ENCODE results near the gene FGFBP1.

FGFBP1 gene

DNA sequence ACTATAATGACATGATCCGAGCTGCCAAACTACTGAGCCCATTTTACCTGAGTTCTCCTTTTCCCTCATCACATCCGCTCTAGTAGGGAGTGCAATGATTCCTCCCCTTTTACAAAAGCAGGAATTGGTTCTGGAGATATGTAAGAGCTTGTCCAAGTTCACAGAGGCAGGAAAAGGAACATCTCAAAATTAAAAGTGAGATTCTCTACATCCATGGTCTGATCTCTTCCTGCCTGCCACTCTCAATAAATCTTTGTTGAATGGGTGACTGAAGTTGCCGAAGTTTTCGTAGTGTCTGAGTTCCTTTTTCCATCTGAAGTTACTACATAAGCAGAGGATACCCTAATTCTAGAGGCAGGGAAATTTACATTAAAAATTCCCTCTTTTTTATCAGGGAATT lies at the start of gene FGFBP1:
TSS of gene FGFBP1 (minus strand) at position 101 of the 400 bp plus-strand sequence. CDS start 2,108 bp downstream, outside the sequence.
- no peak for DNase-seq

DNA sequence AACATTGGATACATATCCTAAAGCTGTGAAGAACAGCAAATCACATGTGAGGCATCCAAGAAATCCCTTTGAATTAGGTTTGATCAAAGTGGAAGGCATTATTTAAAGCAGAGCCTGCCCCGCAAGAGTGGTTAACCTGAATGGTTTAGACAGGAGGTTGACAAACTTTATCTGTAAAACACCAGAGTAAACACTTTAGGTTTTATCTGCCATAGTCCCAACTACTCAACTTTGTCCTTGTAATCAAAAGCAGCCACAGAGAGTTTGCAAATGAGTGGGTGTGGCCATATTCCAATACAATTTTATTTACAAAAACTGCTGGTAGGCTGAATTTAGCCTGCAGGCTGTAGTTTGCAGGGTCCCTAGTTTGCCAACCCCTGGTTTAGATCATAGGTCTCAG lies 49.7 kb upstream of the FGFBP1 start:
- no peak for DNase-seq

DNA sequence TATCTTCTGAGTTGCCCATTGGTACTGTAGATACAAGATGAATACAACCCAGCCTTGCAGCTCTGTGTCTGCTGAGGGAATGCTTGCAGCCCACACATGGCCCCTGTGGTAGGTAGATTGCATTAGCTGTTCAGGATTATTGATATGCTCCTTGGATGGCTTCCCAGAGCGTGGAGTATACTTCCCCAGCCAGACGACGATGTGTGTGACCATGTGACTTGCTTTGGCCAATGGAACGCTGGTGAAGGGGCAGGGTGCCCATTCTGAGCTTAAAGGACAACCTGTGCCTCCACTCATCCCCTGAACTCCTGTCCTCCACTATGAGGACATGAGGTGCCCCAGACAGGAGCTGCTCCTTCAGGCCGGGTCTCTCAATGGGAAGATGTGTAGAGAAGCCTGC lies 48.4 kb upstream of the FGFBP1 start:
- no peak for DNase-seq

DNA sequence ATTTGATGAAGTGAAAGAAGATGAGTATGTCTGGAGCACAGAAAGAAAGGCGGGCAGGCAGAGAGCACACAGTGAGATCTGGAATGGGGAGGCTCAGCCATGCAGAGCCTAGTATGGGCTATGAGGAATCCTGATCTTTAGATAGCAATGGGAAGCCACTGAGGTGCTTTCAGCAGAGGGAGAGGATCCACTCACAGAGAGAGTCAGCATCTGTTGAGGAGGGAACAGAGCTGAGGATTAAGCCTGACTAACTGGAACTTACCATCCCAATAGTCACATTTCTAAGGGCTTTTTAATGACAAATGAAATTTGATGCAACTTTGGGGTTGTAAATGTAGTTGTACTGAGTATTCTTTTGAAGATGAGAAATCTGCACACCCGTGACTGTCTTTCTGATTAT lies 45.1 kb upstream of the FGFBP1 start:
- DNase-seq: no peak

DNA sequence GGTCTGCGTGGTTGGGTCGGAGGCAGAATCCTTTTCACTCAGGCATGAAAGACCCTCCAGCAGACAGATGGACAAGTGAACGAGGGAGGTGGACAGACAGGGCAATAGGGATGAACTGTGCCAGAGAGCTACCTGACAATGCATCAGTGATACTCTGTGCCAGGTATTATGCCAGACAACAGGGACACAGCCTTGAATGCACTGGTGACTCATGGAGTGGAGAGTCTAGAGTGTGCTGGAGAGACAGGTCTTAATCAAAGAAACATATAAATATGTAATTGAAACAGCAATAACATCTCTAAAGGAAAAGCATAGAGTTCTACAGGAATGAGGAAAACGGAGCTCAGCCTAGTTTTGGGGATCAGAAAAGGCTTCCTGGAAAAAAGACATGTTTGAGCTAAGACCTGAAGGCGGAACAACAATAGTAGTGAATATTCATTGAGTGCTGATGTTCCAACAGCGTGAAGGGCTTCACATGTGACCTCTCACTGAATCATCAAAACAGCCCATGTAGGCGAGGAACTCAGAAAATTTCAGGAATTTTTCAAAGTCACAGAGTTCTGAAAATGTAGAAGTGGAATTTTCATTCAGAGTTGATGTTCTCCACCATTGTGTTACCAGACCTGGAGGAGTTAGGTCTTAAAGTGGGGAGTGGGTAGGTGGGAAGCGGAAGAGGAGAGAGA lies 44.4 kb upstream of the FGFBP1 start:
- DNase-seq: no peak

DNA sequence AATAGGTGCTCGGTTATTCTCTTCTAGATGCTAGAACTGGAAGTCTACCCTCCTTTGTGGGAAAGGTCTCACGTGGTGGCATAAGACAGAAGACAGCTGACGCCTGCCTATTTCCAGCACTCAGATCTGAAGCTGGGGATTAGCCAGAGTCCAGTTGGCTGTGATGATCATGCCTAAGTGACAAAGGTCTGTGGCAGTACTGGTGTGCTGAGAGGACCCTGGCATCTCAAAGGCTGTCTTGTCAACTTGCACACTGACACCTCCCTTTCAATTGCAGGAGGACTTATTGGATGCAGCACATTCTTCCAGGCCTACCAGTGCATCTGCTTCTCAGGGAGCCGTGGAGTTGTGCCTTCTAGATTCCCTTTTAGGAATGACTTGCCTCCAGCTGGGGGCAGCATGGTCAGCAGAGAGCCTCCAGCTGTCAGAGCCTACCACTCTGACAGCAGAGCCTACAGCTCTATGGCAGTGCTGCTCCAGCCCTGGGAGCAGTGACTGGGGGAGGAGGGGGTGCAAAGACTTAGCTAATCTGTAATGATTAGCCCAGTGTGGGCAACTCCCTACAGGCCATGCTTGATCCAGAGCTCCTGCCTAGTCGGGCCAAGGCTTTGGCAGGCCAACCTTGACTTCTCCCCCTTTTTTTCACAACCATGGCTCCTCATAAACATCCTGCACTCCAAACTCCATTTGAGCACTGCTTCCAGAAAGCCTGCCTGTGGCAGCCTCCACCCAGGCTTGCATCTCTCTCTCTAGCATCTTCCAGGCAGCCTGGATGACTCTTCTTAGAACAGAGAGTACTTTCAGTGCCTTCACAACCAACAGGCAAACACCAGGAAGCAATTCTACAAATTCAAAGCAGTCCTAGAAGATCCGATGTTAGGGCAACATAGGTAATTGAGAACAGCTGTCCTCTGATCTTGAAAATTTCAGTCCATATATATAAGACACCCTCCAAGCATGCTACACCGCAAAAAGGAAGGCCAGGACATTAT lies 38.2 kb upstream of the FGFBP1 start:
- no peak for DNase-seq

DNA sequence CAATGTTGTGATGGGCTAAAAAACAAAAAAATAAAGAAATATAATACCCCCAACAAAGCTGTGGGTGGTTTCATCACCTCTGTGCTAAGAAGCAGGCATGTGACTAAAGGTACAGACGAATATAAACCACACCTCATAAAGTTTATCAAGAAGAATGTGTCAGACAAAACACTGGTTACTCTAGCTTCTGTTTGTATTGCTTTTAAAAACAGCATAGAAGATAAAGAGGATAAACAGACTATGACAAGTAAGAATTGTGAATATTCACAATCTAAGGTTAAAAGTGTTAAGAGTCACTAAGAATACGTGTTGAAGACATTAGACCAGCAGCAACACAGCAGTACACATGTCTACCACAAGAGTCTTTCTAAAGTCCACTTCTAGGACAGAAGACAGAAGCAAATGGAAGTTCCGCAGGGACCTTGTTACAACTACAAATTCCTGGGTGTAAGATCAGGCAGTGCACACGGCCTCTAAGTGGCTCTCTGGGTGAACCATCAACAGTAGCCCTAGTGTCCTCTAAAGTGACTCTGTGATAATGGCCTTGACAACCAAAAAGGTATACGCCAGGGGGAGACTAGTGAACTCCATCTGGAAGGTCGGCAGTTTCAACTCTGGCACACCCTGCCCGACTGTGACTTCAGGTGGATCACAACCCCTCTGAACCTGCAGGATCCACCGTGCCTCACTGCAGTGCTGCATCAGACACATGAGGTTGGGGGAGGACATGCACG lies 32.7 kb upstream of the FGFBP1 start:
- DNase-seq: no peak

DNA sequence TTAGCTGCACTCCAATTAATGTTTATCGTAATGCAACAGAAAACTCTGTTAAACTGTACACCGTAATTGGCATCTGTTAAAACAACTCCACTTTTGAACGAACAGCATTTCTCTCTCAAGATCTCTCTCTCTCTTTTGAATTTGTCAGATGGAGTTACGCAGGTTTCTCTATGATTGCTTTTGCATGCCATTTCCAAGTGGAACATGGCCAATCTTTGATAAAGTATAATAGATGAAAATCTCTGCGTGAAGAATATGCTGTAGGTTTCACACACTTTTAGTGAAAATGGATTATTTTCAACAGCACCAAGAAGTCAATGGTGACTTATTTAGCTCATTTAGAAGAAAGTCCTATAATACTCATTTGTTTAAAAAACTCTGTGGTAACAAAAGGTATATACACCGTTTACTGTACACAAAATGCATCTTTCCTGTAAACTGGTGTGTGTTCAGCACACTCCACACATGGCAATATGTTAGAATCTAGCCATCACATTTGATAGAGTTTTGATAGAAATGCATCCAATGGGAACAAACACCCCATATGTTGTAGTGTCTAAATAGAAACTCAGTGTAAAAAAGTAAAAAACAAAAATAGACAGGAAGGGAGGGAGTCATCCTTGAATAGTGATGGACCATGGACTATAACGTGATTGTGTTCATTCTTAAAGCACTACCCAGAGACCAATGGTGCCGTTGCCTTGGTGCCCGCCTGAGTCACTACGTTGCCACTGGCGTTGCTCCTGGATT lies 30.2 kb upstream of the FGFBP1 start:
- DNase-seq: no peak

DNA sequence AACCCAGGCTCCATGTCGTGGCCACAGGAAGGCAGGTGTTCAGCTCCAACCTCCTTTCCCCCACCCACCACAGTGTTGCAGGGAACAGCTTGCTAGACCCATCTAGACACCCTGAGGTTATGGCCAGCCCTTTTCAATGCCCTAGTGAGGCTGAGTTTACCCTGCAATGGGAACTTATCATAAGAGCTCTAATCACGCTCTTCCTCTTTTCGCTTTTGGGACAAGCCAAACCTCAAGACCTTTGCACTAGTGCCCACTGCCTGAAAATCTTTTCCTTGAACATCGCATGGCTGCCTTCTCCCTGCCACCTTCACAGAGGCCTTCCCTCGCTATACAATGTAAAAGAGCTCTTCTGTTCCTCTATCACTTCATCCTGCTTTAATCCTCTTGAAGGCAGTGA lies 26.8 kb upstream of the FGFBP1 start:
- DNase-seq: no peak

DNA sequence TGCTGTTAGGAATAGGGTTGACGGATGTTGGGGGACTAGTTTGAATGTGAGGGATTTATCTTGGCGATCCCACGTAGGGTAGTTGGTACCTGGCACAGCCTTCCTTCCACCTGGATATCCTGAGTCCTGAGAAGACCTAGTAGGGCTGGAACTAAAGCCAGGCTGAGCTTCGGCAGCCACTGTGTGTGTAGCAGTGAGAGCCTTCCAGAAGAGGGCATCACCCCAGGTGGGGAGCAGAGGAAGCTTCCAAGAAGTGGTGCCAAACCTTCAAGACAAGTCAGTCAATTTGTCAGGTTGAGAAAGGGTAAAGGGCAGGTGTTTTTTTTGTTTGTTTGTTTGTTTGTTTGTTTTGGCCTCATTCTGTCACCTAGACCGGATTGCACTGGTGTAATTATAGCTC lies 25.6 kb upstream of the FGFBP1 start:
- no peak for DNase-seq

DNA sequence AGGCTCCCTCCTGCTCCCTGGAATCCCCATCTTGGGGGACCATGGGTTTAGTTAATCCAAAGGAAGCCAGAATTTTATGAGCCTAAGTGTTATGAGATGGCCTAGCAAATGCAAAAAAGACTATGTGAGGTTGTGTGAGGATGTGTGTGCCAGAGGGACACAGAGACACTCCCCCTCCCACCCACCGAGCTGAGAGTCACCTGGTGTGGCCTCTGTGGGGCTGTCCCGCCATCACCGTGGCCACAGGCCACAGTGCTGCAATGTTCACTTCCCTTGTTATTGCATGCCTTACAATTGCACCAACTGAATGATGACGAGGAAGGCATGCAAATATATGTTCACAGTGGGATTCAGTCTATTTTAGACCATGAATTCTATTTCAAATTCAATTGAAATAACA lies 25.0 kb upstream of the FGFBP1 start:
- DNase-seq: no peak

DNA sequence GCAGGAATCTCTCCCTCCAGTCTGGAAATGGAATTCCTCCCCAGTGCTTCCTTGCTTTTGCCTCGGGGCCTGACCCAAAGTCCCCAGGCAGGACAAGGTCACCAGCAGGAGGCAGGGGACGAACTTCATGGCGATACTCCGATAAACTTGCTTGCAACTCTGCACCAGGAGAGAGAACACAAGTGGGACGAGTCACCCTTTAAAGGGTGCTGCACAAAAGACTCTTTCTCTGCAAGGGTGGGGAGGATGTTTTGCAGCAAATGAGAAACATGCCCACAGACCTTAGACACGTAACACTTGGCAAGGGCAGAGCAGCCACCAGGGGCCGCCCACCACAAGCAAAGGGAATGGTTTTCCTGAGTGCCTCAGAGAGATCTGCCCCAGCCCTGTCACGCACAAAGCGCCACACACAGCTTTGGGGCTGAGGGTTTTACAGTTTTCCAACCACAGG lies 24.5 kb upstream of the FGFBP1 start, which contains the start of gene FGFBP2:
TSS of gene FGFBP2 (minus strand) at position 175 of the 451 bp plus-strand sequence. CDS start at position 129, 46 bp downstream.
- DNase-seq: peak; percentile 72

DNA sequence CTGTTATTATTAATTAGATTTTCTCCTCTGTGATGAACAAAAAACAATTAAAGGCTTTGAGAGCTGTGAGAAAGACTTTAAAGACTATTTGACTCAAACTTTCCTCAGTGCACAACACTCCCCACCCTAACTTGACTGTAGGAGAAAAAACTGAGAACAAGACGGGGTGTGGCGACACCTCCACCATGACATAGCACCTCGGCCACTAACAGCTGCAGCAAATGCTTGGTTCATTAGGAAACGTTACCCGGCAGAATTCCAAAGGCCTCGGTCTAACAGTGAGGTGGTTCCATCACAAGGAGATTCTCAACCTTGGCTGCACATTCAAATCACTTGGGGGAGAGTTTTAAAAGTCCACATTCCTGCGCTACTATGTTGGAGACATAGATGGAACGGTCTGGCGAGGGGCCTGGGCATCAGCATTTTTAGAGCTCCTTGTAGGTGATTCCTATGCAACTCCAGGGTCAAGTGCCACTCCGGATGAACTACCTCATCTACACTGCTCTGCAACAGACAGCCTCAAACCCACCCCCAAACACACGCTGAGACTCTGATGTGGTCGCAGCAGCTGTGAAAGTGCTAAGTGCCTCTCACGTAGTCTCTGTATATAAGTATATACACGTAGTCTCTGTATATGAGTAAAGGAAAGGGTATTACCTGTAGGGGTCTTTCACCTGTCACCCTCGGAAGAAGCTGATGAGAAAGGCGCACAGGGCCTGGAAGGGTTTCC lies 23.4 kb upstream of the FGFBP1 start:
- peak; percentile 34 for DNase-seq

DNA sequence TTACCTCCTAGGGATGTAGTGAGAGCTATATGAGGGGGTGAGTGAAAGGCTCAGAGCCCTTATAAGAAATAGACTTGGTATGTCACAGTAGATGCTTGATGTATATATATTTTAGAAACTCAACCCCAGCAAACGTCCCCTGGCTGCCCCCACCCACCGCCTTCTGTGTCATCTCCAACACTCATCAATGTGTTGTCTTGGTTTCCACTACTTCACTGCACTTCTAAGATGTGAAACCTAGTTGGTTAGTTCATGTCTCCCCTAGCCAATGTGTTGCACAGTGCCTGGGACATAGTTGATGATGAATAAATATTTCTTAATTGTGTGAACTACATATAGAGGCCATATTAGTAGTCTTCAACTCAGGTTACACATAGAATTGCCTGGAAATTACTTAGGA lies 20.0 kb upstream of the FGFBP1 start:
- DNase-seq: no peak

DNA sequence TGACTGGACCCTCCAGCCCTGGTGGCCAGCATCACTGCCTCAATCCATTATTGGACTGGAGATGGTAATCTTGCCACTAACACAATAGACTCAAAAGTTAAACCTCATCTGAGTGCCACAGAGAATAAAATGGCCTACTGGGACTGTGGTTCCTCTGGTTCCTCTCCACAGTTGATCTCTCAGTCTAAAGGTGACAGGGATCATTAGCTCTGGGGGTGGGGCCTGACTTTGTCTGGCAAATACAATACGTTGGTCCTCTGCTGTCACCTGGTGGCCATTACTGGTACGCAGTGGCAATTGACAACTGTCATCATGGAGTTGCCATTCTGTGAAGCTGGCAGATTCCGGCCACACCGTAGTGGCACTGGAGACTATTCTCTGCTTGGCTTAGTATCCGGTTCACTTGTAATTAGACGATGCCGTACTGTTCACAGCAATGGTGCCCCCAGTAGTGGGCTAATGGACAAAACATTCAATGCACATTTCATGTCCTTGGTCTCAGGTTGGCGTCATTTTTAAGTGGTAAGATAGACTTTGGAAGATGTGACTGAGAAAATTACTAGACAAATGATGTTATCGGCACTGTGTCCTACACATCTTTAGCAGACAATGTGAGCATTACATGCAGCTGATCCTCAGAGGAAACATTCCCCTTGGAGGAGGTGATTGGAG lies 17.8 kb upstream of the FGFBP1 start:
- DNase-seq: peak; percentile 62

DNA sequence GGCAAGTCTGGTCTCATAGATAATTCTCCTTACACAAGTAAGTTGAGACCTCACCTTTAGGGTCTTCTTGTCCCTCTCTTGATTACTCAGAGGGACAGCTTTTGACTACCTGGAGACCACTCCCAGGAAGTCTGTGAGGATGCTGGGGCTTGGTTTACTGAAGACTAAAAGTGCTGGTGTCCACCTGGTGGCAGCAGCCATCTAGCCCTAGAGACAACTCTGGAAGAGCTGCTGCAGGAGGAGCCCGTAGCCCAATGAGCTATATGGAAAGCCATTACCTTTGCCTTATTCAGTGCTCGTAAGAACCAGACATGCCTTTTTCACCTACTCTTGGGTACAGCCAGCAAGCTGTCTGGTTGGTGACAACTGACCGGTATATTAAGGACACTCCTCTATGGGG lies 17.1 kb upstream of the FGFBP1 start:
- DNase-seq: no peak

DNA sequence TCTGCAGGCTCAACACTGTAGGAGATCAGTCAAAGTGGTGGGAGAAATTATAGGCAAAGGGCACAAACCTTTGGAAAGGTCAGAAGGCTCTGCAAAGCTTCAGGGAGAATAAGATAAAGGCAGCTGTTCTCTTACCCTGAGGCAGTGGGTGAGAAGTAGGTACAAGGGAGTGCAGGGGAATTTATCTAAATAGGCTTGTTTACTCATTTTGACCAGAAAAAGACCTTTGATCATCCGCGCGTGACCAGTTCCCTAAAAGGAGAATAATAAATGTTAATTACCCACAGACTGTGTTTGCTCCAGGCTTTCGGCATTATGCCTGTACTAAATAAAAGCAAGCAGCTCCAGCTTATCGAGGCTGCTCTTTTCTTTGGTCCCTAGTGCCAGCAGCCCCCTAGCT lies 15.1 kb upstream of the FGFBP1 start:
- no peak for DNase-seq

DNA sequence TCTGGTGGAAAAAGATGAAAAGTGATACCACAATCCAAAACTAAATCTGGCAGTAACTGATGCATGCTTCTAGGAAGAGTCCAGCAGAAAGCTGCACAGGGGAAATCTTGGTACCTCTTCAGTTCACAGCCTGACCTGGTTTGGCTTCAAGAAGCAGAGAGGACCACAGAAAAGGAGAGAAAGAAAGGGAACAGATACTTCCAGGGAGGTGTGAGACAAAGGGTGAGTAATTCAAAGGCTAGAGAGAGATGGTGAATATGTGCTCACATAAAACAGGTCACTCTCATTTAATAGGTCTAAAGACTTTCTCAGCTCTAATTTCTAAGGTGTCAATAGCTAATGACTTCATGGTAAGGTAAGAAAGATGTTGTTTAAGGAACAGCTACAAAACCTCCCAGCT lies 13.2 kb upstream of the FGFBP1 start:
- DNase-seq: no peak

DNA sequence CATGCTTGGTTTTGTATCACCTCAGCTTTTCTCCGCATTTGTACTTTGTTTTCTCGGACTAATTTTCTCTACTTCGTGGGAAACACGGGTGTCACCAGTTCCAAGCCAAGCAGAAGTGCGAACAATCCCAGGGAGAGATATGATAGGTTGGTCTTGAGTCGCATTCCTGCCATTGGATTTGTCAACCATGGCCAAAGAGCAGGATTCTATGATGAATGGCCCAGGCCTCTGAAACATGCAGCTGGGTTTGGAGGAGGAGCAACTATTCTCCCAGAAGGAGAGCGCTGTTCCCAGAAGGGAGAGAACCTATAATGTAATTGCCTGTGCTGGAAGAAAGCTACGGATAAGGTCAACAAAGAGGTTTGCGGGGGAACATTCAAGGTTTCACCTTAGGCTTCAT lies 10.3 kb upstream of the FGFBP1 start:
- DNase-seq: no peak

DNA sequence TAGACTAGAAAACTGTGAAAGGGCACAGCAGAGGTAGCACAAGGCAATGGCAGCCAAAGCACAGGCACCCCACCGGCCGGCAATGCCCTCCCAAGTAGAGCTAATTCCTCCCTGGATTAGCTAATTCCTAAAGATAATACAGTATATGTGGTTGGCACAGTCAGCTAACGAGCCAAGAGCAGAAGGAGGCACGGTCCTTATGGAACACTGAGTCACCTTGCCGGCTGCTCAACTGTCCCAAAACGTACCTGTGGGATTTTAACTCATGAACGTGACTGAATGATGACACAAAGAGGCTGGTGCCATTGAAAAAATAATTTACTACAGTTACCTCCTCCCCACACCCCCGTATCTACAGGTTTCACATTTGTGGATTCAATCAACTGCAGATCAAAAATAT lies 9.1 kb upstream of the FGFBP1 start:
- no peak for DNase-seq

DNA sequence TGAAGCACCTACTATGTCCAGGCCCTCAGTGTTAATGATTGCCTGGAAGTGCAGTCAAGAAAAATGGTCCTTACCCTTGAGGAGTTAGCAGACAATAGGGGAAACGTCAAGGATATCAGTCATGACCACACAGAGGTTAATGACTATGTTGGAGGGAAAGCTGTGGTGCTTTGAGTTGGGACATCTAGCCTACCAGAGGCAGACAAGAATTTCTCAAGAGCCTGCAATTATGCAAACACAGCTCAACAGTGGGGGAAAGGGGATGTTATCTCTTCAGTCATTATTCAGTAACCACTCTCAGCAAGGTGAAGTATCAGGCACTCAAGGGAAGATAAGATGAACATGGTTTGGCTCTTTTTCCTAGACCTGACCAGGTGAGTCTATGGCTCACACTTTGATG lies 7.0 kb upstream of the FGFBP1 start:
- no peak for DNase-seq

All from right hindlimb (tissue), 1 donor.